Nephron (organoid): ENCODE data around the gene AEBP2.
A peak's percentile ranks its signal among the peaks of the same experiment; 100 is the strongest.

ENCODE experiments used
- H3K27ac Mint-ChIP-seq, 3 experiments: 2 replicates each; pipeline ENCODE4 v1.8.0; 2020; ENCODE audit warnings: mixed read lengths in 3 of 3, mild to moderate bottlenecking in 2 of 3, moderate library complexity in 1 of 3
- H3K27me3 Mint-ChIP-seq: 2 replicates; pipeline ENCODE4 v1.8.0; 2021; ENCODE audit warnings: low read depth, mild to moderate bottlenecking, moderate library complexity, mixed read lengths
- H3K36me3 Mint-ChIP-seq: 2 replicates; pipeline ENCODE4 v1.8.0; 2020; ENCODE audit warnings: low read depth, mixed read lengths
- H3K4me1 Mint-ChIP-seq: 2 replicates; pipeline ENCODE4 v1.8.0; 2020; ENCODE audit warnings: mixed read lengths
- H3K4me3 Mint-ChIP-seq, 3 experiments: 2 replicates each; pipeline ENCODE4 v1.8.0; 2020; ENCODE audit warnings: mild to moderate bottlenecking in 3 of 3, mixed read lengths in 3 of 3, moderate library complexity in 2 of 3
- H3K9me3 Mint-ChIP-seq: 2 replicates; pipeline ENCODE4 v1.8.0; 2020; ENCODE audit warnings: mixed read lengths
- CTCF ChIP-seq, 3 experiments: fragments of 200-600 bp; sonication (generic); IDR thresholded peaks; one replicate each; pipeline ENCODE4 v1.5.0; 2021; ENCODE audit warnings: antibody characterized with exemption in 3 of 3; ENCODE audit not compliant: unreplicated experiment in 3 of 3

AEBP2 gene

GRCh38 chr12:19447386-19447785 is 8.1 kb downstream of the AEBP2 start:
- Mint-ChIP-seq H3K27ac (peak overlapping the region in 2 of 3 experiments; percentile 22 to 35), H3K27me3 (no peaks in the 10 kb centered on the region), H3K4me1 (peaks cover 59% of the 10 kb centered on the region), H3K4me3 (no peak overlapping the region), H3K36me3 (peaks cover 26% of the 10 kb centered on the region), H3K9me3 (no peaks in the 10 kb centered on the region)
- TF ChIP-seq CTCF (IDR thresholded peaks at IDR 0.05; ENCODE audit: unreplicated experiment in 3 of 3) = no peak

DNA sequence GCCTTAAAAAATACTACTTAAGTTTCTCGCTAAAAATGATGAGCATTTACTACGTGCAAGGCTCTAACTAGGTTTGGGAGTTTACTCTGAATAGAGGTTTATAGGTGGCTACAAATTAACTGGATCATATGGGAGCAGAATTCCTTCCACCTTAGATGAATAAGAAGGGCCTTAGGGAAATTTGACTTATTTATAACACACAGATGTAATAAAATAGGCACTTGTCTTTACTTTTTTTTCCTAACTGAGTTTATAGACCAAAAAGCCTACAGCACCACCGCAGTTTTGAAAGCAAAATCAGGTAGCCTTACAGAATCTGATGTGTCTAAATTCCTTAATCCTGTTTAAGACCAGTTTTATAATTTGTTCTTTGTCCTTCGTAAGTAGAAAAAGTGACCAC is 10.5 kb downstream of the AEBP2 start:
- H3K27ac Mint-ChIP-seq = peak overlapping the region; percentile 35 to 79 (median 62)
- peaks cover 61% of the 10 kb centered on the region for H3K4me1 Mint-ChIP-seq
- no peaks in the 10 kb centered on the region for H3K27me3 Mint-ChIP-seq
- no peaks in the 10 kb centered on the region for H3K9me3 Mint-ChIP-seq
- no peak overlapping the region for H3K4me3 Mint-ChIP-seq
- no peak for TF ChIP-seq CTCF (IDR thresholded peaks at IDR 0.05; ENCODE audit: unreplicated experiment in 3 of 3)
- peaks cover 29% of the 10 kb centered on the region for H3K36me3 Mint-ChIP-seq

GRCh38 chr12:19450362-19450761 is 11.1 kb downstream of the AEBP2 start:
- Mint-ChIP-seq H3K27ac (peak overlapping the region; percentile 35 to 90 (median 79)), H3K36me3 (peaks cover 29% of the 10 kb centered on the region), H3K9me3 (no peaks in the 10 kb centered on the region), H3K4me1 (peaks cover 63% of the 10 kb centered on the region), H3K4me3 (no peak overlapping the region), H3K27me3 (no peaks in the 10 kb centered on the region)
- TF ChIP-seq CTCF (IDR thresholded peaks at IDR 0.05; ENCODE audit: unreplicated experiment in 3 of 3) = no peak

DNA sequence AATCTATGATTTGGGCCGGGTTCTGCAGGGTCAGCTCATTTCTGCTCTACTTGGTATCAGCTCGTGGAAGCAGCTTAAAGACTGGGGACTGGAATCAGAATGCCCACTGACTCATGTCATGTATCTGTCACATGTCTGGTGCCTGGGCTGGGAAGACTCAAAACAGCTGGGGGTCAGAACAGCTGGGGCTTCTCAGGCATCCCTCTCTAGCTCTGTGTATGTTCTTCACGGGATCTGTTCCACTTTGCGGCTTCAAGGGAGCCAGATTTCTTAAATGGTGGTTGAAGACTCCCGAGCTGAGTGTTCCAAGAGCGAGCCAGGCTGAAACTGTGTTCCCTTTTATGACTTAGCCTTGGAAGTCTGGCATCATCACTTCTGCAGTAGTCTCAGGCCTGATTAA is 11.9 kb downstream of the AEBP2 start:
- TF ChIP-seq CTCF (IDR thresholded peaks at IDR 0.05; ENCODE audit: unreplicated experiment in 3 of 3) = no peak
- Mint-ChIP-seq H3K27ac (peak overlapping the region; percentile 35 to 90 (median 79)), H3K36me3 (peaks cover 34% of the 10 kb centered on the region), H3K4me3 (peak overlapping the region in 1 of 3 experiments; percentile 37), H3K27me3 (no peaks in the 10 kb centered on the region), H3K4me1 (peaks cover 60% of the 10 kb centered on the region), H3K9me3 (no peaks in the 10 kb centered on the region)

GRCh38 chr12:19453961-19454360 is 14.7 kb downstream of the AEBP2 start:
- Mint-ChIP-seq H3K4me3 (no peak overlapping the region), H3K9me3 (no peaks in the 10 kb centered on the region), H3K27me3 (no peaks in the 10 kb centered on the region), H3K27ac (peak overlapping the region; percentile 19 to 76 (median 32)), H3K36me3 (peaks cover 46% of the 10 kb centered on the region), H3K4me1 (peaks cover 66% of the 10 kb centered on the region)
- TF ChIP-seq CTCF (IDR thresholded peaks at IDR 0.05; ENCODE audit: unreplicated experiment in 3 of 3) = no peak

DNA sequence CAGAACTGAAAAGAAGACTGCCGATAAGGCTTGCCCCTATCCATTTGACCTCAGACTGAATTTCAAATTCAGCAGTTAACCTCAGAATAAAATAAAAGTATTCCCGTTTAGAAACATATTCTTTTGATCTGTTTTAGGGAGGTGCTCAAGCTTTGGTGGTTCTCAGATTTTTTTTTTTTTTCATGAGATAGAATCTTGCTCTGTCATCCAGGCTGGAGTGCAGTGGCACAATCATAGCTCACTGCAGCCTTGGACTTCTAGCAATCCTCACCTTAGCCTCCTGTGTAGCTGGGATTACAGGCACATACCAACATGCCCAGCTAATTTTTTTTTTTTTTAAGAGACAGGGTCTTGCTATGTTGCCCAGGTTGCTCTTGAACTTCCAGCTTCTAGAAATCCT is 15.5 kb downstream of the AEBP2 start:
- Mint-ChIP-seq H3K4me3 (no peak overlapping the region), H3K27me3 (no peaks in the 10 kb centered on the region), H3K36me3 (peaks cover 46% of the 10 kb centered on the region), H3K27ac (peak overlapping the region in 1 of 3 experiments; percentile 25), H3K4me1 (peaks cover 63% of the 10 kb centered on the region), H3K9me3 (no peaks in the 10 kb centered on the region)
- no peak for TF ChIP-seq CTCF (IDR thresholded peaks at IDR 0.05; ENCODE audit: unreplicated experiment in 3 of 3)
